ENCODE data around the gene DBX2.
"Not testable (repeated sequence)": the region's sequence is repeated elsewhere in the genome, so short reads cannot be mapped to it uniquely, and the experiment has no call there.

DBX2 gene

DNA sequence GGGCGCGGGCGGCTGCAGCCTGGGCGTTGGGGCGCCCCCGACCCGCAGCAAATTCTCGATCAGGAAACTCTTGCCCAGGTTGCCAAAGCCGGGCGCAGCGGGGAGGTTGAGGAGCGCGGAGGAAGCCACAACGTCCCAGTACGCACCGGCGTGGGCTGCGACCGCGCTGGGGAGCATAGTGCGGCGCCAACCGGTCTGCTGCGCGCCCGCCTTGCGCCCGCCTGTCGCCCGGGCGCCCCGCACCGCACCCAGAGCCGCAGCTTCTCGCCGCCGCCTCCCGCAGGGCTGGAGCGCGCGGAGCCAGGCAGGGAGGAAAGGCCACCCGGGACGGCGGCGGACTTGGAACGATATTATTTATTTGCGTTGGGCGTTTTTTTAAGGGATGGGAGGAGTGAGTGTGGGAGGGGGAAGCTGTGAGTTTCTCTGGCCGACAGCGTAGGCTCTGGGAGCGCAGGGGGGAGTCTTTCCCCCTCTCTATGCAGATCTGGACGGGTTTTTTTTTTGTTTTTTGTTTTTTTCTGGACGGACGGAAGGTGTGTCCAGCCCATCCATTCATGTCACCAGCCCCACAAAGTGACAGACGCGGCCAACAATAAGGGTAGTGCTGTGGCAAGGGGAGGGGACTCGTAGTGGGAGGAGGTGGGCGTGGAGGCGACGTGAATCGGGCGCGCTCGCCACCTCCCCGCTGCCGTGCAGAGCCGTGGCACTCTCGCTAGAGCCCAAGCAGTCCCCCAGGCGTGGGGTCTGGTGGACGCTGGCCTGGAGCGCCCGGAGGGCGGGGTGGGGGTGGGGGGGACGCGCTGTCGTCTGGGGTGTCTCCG lies at the start of gene DBX2:
TSS of gene DBX2 (minus strand) at position 349 of the 821 bp plus-strand sequence. CDS start at position 177, 172 bp downstream.
- DNase-seq: no peak

- no peak for DNase-seq
These were observed 47.9 kb upstream of the DBX2 start for GRCh38 chr12:45098766-45099165.

DNA sequence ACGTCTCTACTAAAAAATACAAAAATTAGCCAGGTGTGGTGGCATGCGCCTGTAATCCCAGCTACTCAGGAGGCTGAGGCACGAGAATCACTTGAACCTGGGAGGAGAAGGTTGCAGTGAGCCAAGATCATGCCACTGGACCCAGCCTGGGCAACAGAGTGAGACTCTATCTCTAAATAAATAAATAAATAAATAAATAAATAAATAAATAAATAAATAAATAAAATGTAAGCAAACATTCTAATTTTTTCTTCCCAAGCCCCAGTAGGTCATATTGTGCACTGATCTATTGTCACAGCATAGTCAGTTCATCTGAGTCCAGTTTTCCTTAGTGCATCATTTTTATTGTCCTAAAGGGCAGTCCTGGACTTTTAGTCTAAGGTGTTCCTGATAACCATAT lies 44.5 kb upstream of the DBX2 start:
- not testable (repeated sequence) for DNase-seq

GRCh38 chr12:45093051-45093450 lies 42.2 kb upstream of the DBX2 start:
- no peak for DNase-seq

- no peak for DNase-seq
These were observed 38.6 kb upstream of the DBX2 start for GRCh38 chr12:45089411-45090075.

DNA sequence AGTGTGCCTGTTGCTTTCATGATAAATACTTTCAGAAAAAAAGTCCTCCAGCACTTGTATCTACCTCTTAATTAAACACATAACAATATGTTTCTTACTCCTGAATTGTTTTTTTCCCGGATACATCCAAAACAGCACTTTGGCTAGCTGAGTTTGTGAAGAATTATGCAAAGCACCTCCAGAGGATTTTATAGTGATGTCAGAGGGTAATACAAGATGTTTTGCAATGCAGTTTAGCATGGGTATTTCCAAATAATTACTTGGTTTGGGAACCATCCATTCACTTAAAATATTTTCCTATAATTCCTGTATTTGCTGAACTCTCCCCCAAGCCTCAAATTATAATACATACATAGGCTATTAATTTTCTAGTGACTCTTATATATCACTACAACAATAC lies 37.7 kb upstream of the DBX2 start:
- no peak for DNase-seq

GRCh38 chr12:45084248-45084647 lies 33.3 kb upstream of the DBX2 start:
- not testable (repeated sequence) for DNase-seq

GRCh38 chr12:45077251-45077650 lies 26.4 kb upstream of the DBX2 start:
- no peak for DNase-seq

GRCh38 chr12:45076417-45077026 lies 25.6 kb upstream of the DBX2 start:
- no peak for DNase-seq

DNA sequence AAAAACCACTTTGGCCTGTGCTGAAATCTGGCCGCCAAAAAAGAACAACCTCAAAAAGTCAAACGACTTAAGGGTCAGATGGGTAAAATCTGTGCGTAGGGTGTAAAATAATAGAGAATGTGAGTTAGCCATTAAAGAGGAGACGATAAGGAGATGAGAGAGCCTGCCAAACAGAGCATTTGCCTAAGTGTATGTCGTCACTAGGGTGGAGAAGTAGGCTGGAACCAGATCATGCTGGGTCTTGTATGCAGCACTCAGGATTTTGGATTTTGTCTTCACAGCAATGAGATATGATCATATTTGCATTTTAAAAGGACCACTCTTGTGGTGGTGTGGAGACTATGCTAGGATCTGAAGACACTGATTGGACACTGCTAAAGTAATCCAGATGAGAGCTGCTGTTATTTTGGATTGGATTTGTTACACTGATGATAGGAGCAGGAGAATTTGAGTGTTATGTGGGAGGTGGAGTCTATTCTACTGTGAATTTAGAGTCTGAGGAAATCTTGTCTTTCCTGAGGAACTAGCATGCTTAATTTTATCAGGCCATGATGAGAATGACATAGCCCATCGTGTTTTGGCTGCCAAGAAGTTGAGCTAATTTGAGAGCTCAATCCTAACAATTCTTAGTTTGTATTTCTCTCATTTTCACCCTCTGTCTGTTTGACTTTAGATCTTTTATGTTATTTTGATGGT lies 24.8 kb upstream of the DBX2 start:
- no peak for DNase-seq

DNA sequence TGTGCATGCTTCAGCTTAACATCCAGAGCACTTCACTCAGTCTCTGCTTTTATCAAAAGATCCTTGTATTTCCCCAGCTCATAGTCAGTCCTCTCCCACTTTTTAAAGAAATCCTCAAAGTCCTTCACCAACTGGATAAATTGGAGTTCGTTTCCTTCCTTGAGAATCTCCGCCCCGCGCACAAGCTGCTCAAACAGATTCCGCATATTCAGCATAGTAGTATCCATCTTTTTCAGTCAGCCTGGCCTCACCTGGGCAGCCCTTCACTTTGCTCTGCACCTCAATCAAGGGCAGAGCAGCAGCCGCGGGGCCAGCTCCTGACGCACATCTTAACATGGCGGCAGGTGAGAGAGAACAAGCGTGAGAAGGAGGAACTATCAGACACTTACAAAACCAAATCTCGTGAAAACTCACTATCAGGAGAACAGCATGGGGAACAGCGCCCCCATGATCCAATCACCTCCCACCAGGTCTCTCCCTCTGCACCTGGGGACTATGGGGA lies 14.3 kb upstream of the DBX2 start:
- no peak for DNase-seq

DNA sequence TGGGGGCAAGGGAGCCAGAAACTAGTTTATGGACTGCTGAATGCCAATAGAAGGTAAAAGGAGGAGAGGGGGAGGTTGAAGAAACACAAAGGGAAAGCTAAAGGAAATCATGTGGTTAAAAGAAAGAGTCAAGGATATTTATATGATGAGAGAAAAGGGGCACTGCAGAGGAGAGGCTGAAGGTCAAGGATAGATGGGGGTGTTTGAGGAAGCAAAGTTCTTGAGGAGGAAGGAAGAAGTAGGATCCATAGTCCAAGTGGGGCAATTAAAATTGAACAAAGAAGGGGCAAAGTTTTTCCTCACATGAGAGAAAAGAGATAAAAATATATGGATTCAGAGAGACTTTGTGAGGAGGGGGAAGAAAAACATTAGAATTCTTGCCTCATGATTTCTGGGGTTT lies 10.1 kb upstream of the DBX2 start:
- no peak for DNase-seq

DNA sequence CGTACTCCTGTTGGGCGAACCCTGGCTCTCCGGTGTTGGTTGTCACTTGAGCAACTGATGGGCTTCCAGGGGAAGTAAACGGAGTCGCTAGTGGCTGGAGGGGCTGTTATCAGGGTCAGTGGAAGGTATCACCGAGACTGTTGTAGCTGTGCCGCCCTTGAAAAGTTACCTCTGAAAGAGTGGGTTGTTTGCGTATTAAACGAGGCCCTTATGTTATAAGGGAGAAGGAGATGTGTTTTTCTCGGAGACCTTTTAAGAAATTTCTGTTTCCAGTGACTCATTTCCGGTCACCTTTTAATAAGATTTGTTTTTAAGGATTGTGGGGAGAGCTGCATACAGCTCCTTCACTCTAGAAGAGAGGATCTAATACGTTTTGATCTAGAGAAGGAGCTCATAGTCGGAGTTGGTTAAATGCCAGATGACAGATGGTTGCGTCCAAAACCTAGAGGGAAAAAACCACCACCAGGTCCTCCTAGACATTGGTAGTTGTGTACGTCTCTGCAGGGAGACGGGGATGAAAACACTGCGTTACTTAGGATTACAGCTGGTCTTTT lies 750 bp upstream of the DBX2 start:
- DNase-seq: peak; percentile 36 to 70

DNA sequence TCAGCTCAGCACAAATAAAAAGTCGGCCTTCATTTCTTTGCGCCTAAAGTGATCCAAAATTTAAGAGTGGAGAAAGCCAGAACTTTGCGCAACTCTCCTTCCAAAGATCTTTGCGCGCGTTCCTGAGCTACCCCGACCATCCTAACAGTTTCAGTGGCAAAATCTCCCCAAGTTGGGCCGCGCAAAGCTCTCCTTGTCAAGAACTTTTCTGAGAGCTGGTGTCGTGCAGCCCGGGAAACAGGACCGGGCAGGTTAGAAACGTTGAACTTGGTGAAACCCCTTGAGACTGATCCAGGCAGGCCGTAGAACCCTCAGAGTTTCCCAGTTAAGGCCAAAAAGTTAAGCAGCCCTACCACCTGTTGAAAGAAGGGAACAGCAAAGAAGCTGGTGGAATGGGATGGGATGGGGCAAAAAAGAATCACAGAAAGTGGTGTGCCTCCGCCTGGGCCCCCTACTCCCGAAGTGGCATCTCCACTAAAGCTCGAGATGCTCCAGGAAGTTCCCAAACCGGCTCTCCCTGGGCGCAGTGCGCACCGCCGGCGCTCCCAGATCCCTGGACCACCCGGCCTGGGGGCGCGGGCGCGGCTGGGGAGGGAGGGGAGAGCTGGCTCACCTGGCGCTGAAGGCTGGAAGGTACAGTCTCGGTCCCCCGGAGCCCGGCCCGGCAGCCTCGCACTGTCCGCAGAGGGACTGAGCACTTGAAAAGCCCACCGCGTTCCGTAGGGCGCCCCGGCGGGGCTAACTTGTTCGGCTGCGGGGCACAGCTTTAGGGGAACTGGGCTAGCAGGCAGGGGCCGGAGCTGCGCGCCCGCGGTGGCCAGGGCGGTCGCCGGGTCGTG lies 768 bp downstream of the DBX2 start:
- no peak for DNase-seq

- no peak for DNase-seq
These were observed 8.3 kb downstream of the DBX2 start for GRCh38 chr12:45042599-45042998.

GRCh38 chr12:45040977-45041376 lies 9.9 kb downstream of the DBX2 start:
- no peak for DNase-seq

DNA sequence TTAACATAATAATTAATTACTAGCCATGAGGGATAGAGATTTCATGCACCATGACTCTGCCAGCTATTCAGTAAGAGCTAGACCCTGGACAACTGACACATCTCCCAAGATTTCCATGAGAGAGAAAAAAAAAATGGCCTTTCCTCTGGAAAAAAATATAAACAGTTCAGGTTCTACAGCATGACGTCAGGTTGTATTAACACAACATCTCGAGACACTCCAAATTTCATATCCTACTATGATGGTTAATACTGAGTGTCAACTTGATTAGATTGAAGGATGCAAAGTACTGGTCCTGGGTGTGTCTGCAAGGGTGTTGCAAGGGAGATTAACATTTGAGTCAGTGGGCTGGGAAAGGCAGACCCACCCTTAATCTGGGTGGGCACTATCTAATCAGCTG lies 11.1 kb downstream of the DBX2 start:
- DNase-seq: no peak

DNA sequence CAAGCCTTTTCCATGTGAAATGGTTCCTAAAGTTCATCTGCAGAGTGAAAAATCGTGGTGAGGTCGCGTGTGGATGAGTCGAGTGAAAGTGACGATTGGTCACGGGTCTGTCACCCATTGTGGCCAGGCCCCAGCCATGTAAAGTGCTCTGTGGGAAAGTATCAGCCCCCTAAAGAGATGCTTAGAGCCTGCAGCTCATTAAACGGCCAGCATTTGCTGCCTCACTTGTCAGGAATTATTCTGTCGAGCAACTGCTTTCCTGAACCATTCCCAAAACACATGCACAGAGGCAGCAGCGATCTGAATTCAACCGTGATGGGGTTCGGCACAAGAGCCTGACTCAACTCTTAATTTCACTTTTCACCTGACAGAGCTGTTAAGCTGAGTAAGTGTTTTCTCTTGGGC lies 16.0 kb downstream of the DBX2 start:
- DNase-seq: no peak

DNA sequence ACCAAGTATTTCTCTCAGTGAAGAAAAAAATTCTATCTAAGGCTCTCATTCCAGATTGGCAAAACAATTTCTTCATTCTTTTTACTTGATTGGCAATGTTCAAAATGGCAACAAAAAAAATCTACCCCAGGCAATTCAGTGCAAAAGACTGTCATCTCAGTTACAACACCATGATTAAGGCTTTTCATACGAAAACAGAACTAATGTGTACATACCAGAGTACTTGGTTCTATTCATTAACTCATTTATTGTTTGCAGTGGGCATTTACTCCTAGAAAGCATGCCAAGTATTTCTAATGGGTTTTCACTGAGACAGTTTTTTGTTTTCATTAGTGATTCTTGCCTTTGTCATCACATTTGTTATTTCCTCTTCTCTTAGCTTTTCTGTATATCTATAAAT lies 33.0 kb downstream of the DBX2 start:
- no peak for DNase-seq

DNA sequence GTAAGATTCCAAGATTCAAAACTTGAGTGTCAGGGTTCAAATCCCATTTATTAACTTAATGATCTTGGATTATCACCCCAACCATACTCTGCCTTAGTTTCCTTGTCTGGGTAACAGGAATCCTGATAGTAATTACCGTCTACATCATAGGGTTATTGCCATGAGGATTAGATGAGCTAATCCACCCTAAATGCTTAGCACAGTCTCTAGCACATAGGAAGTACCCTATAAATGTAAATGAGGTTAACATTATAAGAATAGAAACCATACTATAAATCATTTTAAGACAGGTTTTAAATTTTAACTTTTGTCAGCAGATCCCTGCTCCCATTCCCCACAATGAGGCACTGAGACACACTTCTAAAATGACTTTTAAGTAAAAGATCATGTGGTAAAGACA lies 36.5 kb downstream of the DBX2 start:
- DNase-seq: no peak

GRCh38 chr12:45012749-45013148 lies 38.1 kb downstream of the DBX2 start:
- DNase-seq: no peak

DNA sequence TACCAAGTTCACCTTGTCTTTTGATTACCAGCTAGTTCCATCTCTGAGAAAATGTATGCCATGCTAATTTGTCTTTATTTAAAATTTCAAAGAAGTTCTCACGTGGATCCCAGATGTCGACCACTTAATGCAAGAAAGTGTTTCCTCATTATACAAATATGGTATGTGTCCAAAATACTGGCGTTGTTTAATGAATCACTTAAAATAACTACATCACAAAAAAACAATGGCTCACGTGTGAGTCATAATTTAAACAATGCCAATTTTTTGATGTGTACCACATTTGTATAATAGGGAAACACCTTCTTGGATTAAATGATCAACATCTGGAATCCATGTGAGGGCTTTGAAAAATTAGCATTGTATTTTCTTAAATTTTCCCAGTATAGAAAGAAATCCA lies 40.8 kb downstream of the DBX2 start:
- no peak for DNase-seq

Measured in NCI-H446 (cell line).